ENCODE results near the gene CALHM3. TPM values are rescaled to one million over a fixed set of nuclear protein-coding genes. Genes with fewer than 3 reads are reported as not detected.

The CALHM3 gene
- total RNA-seq, 4 donors from 2014 or later = not detected

DNA sequence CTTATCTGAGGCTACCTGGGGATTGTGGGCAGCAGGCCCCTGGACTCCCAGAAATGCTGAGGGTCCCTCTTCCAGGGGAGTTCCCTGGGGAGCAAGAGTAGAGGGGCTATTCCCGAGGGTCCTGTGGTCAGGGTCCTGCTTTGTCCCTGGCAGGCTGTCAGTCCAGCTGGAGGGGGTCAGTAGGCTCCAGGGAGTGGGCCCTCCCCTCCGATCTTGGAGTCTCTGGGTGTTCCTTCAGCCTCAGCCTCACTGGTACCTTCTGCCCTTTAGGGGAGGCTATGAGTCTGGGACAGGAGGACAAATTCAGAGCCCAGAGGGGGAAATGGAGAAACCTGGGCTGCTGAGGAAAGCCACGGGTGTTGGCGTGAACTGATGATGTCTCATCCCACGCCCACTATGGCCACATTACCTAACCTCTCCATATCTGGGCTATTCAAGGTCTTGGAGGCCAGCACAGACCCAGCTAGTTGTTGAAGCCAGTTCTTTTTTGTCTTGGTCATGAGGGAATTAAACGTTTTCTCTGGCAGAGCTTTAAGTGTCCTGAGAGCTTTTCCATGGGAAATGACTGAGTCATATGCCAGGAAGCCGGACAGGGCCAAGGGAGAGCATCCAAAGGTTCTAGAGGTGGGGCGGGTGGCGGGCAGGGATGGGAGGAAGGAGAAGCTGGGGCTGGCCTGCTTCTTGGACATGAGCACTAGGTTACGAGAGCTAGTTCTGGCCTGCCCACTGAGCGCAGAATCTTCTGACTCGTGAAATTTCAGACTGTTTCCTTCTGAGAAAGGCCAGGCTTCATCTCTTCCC, 33.1 kb downstream of the CALHM3 start:
- peaks cover 73% of the 10 kb centered on the region for H3K36me3 ChIP-seq
- no peaks in the 10 kb centered on the region for H3K9me3 ChIP-seq
- peaks cover 63% of the 10 kb centered on the region for H3K4me1 ChIP-seq
- 62% methylated on average over 10 of the region's 12 CpGs for WGBS
- no peak overlapping the region for H3K4me3 ChIP-seq
- H3K27me3 ChIP-seq = no peaks in the 10 kb centered on the region
- DNase-seq (ENCODE audit: low spot score in 2 of 2) = peak in 1 of 2 donors; percentile 91
- no peak for TF ChIP-seq EP300 (IDR thresholded peaks at IDR 0.05)
- TF ChIP-seq, protein P1, sequence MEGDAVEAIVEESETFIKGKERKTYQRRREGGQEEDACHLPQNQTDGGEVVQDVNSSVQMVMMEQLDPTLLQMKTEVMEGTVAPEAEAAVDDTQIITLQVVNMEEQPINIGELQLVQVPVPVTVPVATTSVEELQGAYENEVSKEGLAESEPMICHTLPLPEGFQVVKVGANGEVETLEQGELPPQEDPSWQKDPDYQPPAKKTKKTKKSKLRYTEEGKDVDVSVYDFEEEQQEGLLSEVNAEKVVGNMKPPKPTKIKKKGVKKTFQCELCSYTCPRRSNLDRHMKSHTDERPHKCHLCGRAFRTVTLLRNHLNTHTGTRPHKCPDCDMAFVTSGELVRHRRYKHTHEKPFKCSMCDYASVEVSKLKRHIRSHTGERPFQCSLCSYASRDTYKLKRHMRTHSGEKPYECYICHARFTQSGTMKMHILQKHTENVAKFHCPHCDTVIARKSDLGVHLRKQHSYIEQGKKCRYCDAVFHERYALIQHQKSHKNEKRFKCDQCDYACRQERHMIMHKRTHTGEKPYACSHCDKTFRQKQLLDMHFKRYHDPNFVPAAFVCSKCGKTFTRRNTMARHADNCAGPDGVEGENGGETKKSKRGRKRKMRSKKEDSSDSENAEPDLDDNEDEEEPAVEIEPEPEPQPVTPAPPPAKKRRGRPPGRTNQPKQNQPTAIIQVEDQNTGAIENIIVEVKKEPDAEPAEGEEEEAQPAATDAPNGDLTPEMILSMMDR (IDR thresholded peaks at IDR 0.05) = no peak
- peak overlapping the region; percentile 87 for H3K27ac ChIP-seq

DNA sequence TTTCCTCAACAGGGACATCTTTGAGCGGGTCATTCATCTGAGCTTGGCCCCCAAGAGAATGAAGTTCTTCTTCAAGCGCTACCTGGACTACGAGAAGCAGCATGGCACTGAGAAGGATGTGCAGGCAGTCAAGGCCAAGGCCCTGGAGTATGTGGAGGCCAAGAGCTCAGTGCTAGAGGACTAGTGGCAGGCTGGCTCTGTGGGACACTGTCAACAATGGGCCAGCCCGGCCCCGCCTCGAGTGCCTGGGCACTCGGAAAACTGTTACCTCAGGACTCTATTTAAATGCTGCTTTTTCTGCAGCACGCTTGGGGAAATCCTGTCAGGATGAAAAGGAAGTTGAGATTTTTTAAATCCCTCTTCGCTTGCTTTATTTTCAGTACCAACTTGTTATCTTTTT, 33.7 kb downstream of the CALHM3 start:
- TF ChIP-seq POLR2A (IDR thresholded peaks at IDR 0.05) (no peak), POLR2AphosphoS5 (IDR thresholded peaks at IDR 0.05) (no peak), EP300 (IDR thresholded peaks at IDR 0.05) (no peak)
- TF ChIP-seq, protein P1 (IDR thresholded peaks at IDR 0.05) = no peak
- H3K4me1 ChIP-seq = peaks cover 57% of the 10 kb centered on the region
- no peak overlapping the region for H3K4me3 ChIP-seq
- peak overlapping the region; percentile 87 for H3K27ac ChIP-seq
- peaks cover 79% of the 10 kb centered on the region for H3K36me3 ChIP-seq
- no peak for DNase-seq (ENCODE audit: low spot score in 2 of 2)
- no peaks in the 10 kb centered on the region for H3K27me3 ChIP-seq
- 78% methylated on average over 9 of the region's 9 CpGs for WGBS
- no peaks in the 10 kb centered on the region for H3K9me3 ChIP-seq

GRCh38 chr10:103444478-103444877, 34.6 kb downstream of the CALHM3 start:
- Histone ChIP-seq H3K9me3 (no peaks in the 10 kb centered on the region), H3K4me1 (peaks cover 48% of the 10 kb centered on the region), H3K27ac (no peak overlapping the region), H3K36me3 (peaks cover 85% of the 10 kb centered on the region), H3K27me3 (no peaks in the 10 kb centered on the region), H3K4me3 (no peak overlapping the region)
- no peak for DNase-seq (ENCODE audit: low spot score in 2 of 2)
- 75% methylated on average over 5 of the region's 10 CpGs for WGBS
- TF ChIP-seq, protein P1 (IDR thresholded peaks at IDR 0.05) = no peak
- no peak for TF ChIP-seq POLR2AphosphoS5 (IDR thresholded peaks at IDR 0.05)
- TF ChIP-seq POLR2A (IDR thresholded peaks at IDR 0.05) = no peak
- TF ChIP-seq EP300 (IDR thresholded peaks at IDR 0.05) = no peak

DNA sequence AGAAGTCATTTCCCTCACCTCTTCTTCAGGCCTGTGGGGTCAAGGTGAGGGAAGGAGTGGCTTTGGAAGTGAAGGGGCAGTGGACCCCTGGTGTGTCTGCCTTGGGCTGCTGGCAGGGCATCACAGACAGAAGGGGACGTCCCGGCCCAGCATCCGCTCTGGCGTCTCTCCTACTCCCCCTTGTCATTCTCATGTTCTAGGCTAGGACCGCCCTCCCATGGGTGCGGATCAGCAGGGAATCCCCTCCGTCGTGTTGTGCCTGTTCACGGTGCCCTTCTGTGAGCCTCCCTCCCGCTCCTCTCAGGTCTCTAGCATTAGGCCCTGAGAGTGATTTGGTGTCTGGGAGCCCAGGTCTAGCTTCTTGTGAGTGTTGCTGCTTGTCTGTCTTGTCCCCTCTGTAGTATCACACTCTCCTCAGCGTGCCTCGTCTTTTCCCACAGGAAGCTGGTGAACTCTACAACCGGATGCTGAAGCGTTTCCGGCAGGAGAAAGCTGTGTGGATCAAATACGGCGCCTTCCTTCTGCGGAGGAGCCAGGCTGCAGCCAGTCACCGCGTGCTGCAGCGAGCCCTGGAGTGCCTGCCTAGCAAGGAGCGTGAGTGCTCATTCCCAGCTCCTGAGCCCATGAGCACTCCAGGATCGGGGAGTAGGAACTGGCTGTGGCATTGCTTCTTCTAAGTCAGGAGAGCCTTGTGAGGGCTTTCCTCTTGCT, 35.4 kb downstream of the CALHM3 start:
- TF ChIP-seq POLR2A (IDR thresholded peaks at IDR 0.05) (no peak), EP300 (IDR thresholded peaks at IDR 0.05) (no peak), POLR2AphosphoS5 (IDR thresholded peaks at IDR 0.05) (no peak)
- TF ChIP-seq, protein P1 (IDR thresholded peaks at IDR 0.05) = no peak
- DNase-seq (ENCODE audit: low spot score in 2 of 2) = no peak
- Histone ChIP-seq H3K36me3 (peaks cover 92% of the 10 kb centered on the region), H3K27ac (no peak overlapping the region), H3K9me3 (no peaks in the 10 kb centered on the region), H3K27me3 (no peaks in the 10 kb centered on the region), H3K4me1 (peaks cover 40% of the 10 kb centered on the region), H3K4me3 (no peak overlapping the region)
- 81% methylated on average over 23 of the region's 23 CpGs for WGBS

GRCh38 chr10:103442031-103442461, 37.0 kb downstream of the CALHM3 start:
- TF ChIP-seq POLR2A (IDR thresholded peaks at IDR 0.05) (no peak), POLR2AphosphoS5 (IDR thresholded peaks at IDR 0.05) (no peak), EP300 (IDR thresholded peaks at IDR 0.05) (no peak)
- TF ChIP-seq, protein P1 (IDR thresholded peaks at IDR 0.05) = no peak
- H3K27ac ChIP-seq = no peak overlapping the region
- WGBS = 75% methylated on average over 12 of the region's 13 CpGs
- no peaks in the 10 kb centered on the region for H3K9me3 ChIP-seq
- H3K27me3 ChIP-seq = no peaks in the 10 kb centered on the region
- DNase-seq (ENCODE audit: low spot score in 2 of 2) = no peak
- H3K36me3 ChIP-seq = peaks cover 96% of the 10 kb centered on the region
- H3K4me1 ChIP-seq = peaks cover 24% of the 10 kb centered on the region
- H3K4me3 ChIP-seq = no peak overlapping the region
